Measurements from ENCODE around the gene GDPD4. TPM values are rescaled to one million over a fixed set of nuclear protein-coding genes. Genes with fewer than 3 reads are reported as not detected.

Gene GDPD4, protein sequence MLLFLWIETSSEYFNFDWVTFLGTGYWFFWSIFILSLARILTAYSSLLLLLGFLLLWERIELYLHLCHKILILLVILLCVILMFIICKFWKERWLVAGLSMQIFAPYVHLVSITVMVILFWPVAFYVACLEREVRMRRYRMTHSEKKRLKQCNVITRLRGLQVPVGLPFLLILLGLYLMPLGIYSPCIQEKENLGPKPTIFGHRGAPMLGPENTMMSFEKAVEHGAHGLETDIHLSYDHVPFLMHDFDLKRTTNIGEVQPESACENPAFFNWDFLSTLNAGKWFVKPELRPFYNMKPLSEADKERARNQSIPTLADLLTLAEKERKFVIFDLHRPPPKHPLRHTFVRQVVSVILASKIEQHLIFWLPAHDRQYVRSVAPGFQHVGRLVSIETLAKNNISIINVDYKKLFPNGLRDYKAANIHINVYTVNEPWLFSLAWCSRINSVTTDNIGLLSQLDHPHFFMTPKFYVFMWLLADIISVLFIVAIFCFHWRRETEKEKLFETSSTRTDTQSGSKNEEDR
- total RNA-seq: not detected in 3 replicates

DNA sequence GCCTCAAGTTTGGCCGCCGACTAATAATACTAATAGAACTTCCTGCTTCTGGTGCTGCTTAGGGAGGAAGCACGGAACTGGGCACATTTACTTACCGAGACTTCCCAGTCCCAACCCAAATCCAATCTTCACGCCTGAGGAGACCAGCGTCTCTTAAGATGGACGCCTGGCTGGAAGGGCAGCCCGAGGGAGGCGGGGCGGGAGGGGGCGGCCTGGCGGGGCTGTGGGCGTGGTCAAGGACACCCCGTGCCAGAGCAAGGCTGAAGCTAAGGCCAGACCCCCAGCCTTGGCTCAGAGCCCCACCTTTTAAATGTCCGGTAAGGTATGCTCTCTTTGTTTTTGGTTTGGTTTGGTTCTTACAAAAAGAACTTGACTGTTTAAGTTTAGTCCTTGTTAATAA lies at the start of gene GDPD4:
TSS of gene GDPD4 (minus strand) at position 177 of the 400 bp plus-strand sequence. CDS start 16,549 bp downstream, outside the sequence.
- DNase-seq (ENCODE audit: low spot score in 2 of 2, unreplicated experiment in 2 of 2): no peak
- TF ChIP-seq, protein P1, sequence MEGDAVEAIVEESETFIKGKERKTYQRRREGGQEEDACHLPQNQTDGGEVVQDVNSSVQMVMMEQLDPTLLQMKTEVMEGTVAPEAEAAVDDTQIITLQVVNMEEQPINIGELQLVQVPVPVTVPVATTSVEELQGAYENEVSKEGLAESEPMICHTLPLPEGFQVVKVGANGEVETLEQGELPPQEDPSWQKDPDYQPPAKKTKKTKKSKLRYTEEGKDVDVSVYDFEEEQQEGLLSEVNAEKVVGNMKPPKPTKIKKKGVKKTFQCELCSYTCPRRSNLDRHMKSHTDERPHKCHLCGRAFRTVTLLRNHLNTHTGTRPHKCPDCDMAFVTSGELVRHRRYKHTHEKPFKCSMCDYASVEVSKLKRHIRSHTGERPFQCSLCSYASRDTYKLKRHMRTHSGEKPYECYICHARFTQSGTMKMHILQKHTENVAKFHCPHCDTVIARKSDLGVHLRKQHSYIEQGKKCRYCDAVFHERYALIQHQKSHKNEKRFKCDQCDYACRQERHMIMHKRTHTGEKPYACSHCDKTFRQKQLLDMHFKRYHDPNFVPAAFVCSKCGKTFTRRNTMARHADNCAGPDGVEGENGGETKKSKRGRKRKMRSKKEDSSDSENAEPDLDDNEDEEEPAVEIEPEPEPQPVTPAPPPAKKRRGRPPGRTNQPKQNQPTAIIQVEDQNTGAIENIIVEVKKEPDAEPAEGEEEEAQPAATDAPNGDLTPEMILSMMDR (IDR thresholded peaks at IDR 0.05; ENCODE audit: unreplicated experiment): no peak
- H3K36me3 Mint-ChIP-seq: no peaks in the 10 kb centered on the region
- no peaks in the 10 kb centered on the region for H3K9me3 Mint-ChIP-seq
- H3K4me1 Mint-ChIP-seq: no peaks in the 10 kb centered on the region
- H3K4me3 Mint-ChIP-seq: no peak within 1 kb of the TSS
- no peak within 1 kb of the TSS for H3K27ac Mint-ChIP-seq
- H3K27me3 Mint-ChIP-seq (ENCODE audit: low read depth): no peaks in the 10 kb centered on the region

DNA sequence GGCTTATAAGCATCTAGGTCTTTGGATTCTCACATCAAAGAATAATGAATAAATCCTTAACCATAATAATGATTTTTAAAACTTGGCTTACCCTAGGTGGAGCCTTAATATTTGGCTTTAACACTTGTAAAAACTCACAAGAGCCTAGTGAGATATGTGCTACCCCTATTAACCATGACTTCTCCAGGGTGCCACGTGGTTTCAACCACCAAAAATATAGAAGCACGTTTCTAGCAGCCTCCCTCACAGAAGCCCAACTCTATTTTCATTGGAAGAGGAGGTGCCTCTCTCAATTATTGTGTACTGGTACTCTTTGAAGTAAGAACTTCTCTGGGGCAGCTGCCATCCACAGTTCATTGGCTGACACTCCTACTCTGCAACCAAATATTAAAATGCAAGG lies 46.5 kb upstream of the GDPD4 start:
- TF ChIP-seq, protein P1 (IDR thresholded peaks at IDR 0.05; ENCODE audit: unreplicated experiment): no peak
- Mint-ChIP-seq H3K4me3 (no peak overlapping the region), H3K36me3 (peaks cover 21% of the 10 kb centered on the region), H3K9me3 (no peaks in the 10 kb centered on the region), H3K4me1 (peaks cover 11% of the 10 kb centered on the region), H3K27ac (no peak overlapping the region), H3K27me3 (ENCODE audit: low read depth) (no peaks in the 10 kb centered on the region)
- no peak for DNase-seq (ENCODE audit: low spot score in 2 of 2, unreplicated experiment in 2 of 2)

DNA sequence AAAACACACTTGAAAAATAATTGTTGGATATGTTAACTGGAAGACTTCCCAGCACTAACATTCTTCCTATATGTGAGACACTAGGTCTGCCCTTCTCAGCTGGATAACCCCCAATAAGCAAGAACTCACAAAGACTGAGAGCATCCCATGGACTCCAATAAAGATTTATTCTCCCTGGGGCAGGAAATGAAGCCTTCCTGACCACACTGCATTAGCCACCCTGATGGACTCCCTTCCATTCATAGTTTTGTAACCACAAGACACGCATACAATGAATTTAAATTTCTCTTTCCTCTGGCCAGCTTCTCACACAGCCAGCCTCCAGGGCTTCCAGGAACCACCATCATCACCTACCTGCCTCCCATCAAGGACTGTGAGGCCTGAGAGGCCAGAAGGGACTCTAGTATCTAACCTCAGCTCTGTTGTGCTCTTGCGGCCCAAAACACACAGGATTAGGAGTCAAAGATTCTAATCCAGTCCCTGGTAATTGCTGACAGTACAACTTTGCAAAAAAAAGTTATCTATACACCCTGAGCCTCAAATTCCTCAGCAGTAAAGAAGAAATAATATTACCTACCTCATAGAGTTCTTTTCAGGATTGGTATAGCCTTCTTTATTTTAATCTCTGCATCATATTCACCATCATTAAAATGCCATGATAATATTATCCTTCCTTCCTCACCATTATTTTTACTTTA lies 45.6 kb upstream of the GDPD4 start:
- TF ChIP-seq, protein P1 (IDR thresholded peaks at IDR 0.05; ENCODE audit: unreplicated experiment): no peak
- no peaks in the 10 kb centered on the region for H3K27me3 Mint-ChIP-seq (ENCODE audit: low read depth)
- no peaks in the 10 kb centered on the region for H3K9me3 Mint-ChIP-seq
- H3K4me3 Mint-ChIP-seq: no peak overlapping the region
- H3K4me1 Mint-ChIP-seq: peaks cover 10% of the 10 kb centered on the region
- H3K27ac Mint-ChIP-seq: no peak overlapping the region
- DNase-seq (ENCODE audit: low spot score in 2 of 2, unreplicated experiment in 2 of 2): no peak
- H3K36me3 Mint-ChIP-seq: peaks cover 27% of the 10 kb centered on the region

DNA sequence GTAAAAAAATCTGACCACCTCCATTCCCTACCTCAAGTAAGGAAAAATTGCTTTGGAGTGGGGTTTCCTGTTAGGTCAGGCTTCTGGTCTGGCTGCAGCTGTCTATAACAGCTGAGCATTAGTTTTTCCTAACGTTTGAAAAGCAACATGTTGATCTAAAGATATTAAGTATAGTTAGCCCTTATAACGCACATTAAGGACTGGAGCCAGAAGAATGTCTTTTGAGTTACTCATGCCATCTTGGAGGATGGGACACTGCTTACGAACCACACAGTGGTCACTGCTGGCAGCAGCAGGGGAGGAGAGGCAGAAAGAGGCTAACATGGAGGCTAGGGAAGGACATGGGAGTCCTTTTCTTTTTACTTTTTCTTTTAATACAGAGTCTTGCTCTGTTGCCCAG lies 44.1 kb upstream of the GDPD4 start:
- TF ChIP-seq, protein P1 (IDR thresholded peaks at IDR 0.05; ENCODE audit: unreplicated experiment): no peak
- H3K36me3 Mint-ChIP-seq: peaks cover 38% of the 10 kb centered on the region
- no peak for DNase-seq (ENCODE audit: low spot score in 2 of 2, unreplicated experiment in 2 of 2)
- H3K27me3 Mint-ChIP-seq (ENCODE audit: low read depth): no peaks in the 10 kb centered on the region
- no peaks in the 10 kb centered on the region for H3K9me3 Mint-ChIP-seq
- H3K27ac Mint-ChIP-seq: no peak overlapping the region
- peaks cover 5% of the 10 kb centered on the region for H3K4me1 Mint-ChIP-seq
- H3K4me3 Mint-ChIP-seq: no peak overlapping the region

DNA sequence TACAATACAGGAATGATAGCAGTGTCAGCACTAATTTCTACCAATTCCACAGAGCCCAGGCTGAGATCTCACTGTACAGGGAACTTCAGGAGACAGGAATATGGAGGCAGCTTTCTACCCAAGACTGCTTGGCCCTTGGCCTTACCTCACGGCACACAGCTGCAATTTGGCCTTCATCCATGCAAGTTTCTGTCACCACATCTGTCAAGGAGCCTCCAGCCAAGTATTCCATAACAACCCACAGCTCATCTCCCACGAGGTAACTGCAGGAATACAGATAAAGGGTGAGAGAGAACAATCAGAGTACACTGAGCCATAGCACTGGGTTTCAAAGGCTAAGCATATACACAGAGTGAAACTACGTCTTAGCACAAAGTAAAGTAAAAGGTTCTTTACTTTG lies 39.0 kb upstream of the GDPD4 start:
- no peak for DNase-seq (ENCODE audit: low spot score in 2 of 2, unreplicated experiment in 2 of 2)
- Mint-ChIP-seq H3K4me3 (no peak overlapping the region), H3K36me3 (peaks cover 41% of the 10 kb centered on the region), H3K4me1 (peaks cover 6% of the 10 kb centered on the region), H3K9me3 (no peaks in the 10 kb centered on the region), H3K27ac (no peak overlapping the region), H3K27me3 (ENCODE audit: low read depth) (no peaks in the 10 kb centered on the region)
- TF ChIP-seq, protein P1 (IDR thresholded peaks at IDR 0.05; ENCODE audit: unreplicated experiment): no peak
